GM18499 (cell line): ENCODE data around the gene MAPK9.

Experiments used
- ATAC-seq: cut with Tn5 transposase; IDR thresholded peaks from one replicate; pipeline ENCODE4 v1.9.1; 2021; ENCODE audit warnings: moderate number of reproducible peaks; ENCODE audit not compliant: insufficient read depth, unreplicated experiment

The MAPK9 gene

GRCh38 chr5:180209137-180209581 is 82.7 kb downstream of the MAPK9 start, which contains the start of gene RASGEF1C:
Gene RASGEF1C (minus strand): TSS chr5:180209211. CDS start chr5:180138052, 71,159 bp downstream.
- no peak for ATAC-seq

DNA sequence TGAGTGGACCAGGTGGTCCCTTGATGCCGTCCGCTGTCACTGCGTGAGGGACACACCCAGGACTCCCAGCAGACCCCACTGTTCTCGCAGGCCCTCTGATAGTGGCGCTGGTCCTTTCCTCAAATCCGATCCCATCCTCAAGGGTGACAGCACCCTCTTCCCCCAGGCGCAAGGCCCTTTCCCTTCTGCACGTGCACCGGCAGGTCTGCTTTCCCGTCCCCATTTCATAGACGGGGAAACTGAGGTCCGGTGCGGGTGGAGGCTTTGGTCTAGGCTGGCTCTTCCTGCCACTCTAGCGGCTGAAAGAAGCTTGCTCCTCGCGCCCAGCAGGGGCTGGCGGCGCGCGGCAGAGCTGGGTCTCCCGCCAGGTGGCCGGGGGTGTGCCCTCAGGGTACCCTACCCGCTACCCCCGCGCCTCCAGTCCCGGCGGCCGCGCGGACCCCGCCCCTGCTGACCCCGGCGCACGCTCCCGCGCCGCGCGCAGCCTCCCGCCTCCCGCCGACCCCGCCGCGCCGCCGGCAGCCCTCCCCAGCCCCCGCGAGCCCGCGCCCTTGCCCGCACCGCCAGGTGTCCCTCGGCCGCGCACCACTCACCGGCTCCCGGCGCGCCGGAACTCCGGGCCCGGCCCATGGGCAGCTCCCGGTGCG is 83.3 kb downstream of the MAPK9 start:
- no peak for ATAC-seq

DNA sequence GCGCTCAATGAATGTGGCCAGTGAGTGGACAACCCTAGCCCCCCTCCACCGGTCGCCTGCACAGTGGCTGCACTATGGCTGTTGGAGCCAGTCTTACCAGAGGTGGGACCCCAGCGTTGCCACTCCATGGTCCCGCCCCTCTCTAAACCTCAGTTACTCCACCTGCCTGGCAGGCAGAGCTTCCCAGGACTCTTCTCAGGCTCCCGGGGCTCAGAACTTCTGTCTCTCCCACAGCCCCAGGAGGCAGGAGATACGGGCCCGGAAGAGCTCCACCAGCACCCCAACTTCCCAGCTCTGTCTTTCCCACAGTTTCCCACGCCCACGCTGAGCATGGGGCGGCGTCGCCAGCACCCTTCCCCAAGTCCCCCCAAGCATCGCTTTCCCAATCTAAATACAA is 83.8 kb downstream of the MAPK9 start:
- no peak for ATAC-seq

DNA sequence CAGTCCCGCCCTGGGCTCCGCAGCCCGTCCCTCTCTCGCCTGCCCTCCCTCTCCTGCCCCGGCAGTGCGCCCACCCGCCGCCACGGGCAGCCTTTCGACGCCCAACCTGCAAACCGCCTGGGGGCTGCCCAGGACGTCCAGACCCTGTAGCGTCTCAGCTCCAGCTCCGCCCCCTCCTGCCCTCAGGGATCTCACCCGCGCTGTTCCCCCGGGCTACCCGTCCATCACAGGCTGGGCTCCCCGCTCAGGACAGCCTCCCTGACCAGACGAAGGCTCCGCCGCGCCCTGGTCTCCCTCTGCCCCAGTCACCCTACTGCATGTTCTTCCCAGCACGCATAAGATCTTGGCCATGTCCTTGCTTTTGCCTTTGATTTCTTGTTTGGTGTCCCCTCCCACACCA is 84.3 kb downstream of the MAPK9 start:
- ATAC-seq = no peak

GRCh38 chr5:180206993-180207392 is 84.9 kb downstream of the MAPK9 start:
- no peak for ATAC-seq

DNA sequence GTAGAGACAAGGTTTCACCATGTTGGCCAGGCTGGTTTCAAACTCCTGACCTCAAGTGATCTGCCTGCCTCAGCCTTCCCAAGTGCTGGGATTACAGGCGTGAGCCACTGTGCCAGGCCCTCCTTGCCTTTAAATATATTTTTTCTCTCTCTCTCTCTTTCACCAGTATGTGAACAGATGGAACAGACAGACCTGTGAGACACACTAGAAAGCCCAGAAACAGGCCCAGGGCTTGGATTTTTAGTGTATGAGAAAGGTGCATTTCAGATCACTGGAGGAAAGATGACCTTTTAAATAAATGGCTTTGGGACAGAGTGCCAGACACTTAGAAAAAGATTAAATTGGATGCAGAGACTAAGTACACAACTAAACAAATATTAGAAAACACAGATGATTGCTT is 86.0 kb downstream of the MAPK9 start:
- no peak for ATAC-seq

DNA sequence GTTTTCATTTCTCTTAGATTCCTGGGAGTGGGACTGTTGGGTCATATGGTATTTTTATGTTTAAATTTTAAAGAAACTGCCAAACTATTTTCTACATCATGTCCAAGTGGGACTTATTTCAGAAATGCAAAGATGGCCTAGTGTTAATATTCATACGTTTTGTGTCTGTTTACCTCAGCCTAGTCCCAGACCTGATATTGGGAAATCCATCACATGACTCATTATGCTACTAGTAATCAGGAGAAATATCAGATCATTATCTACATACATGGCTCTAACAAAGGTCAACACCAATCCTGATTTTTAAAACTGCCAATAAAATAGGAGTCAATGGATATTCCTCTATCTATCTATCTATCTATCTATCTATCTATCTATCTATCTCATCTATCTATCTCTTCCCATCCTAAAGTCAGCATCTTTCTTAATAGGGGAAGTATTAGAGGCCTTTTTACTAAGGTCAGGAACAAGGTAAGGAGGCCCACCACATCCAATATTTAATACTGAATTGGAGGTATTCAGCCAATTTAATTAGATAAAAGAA is 87.5 kb downstream of the MAPK9 start:
- ATAC-seq = no peak

- no peak for ATAC-seq
These were observed 88.8 kb downstream of the MAPK9 start for GRCh38 chr5:180202939-180203573.

- ATAC-seq = no peak
These were observed 90.6 kb downstream of the MAPK9 start for GRCh38 chr5:180201051-180201987.

DNA sequence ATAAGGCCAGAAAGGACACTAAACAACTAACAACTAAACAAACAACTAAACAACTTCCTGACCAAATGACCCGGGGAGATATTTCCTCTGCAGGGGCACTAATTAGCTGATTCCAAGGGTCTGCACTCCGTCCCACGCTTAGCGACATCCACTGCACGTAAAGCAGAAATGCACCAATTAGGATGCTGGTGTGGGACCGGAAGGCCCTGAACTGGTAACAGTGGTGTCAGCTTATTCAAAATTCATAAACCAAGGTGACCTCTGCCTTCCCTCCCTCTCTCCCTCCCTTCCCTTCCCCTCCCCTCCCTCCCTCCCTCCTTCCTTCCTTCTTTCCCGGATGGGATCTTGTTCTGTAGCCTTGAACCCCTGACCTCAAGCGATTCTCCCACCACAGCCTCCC is 92.5 kb downstream of the MAPK9 start:
- ATAC-seq = no peak

GRCh38 chr5:180198208-180198607 is 93.7 kb downstream of the MAPK9 start:
- ATAC-seq = no peak

DNA sequence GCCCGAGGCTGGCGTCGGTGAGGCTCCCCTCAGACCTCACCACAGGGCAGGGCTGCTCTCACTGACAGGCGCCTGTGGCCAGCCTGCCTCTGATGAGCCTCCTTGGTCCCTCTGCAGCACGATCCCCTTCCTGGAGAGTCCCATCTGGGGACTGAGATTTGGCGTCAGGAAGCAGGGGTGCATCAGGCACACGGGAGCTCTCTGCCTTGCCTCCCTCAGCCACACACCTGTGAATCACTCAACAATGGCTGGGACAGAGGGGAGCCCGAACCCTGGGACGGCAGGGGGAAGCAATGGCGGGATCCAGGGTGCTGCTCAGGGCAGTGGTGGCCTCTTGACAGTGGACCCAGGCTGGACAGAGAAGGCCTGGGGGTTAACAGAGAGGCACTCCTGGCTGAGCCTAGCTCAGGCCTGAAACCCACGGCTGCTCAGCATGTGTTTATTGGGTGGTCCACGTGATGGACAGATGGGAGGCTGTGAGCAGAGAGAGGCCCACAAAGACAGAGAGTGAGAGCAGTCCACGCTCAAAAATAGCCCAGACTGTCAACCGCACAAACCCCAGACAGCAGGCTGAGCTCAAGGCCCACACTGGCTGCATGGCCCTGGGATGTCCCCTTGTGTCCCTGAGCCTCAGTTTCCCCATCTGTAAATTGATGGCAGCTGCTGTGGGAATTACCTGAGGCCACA is 94.7 kb downstream of the MAPK9 start:
- no peak for ATAC-seq

DNA sequence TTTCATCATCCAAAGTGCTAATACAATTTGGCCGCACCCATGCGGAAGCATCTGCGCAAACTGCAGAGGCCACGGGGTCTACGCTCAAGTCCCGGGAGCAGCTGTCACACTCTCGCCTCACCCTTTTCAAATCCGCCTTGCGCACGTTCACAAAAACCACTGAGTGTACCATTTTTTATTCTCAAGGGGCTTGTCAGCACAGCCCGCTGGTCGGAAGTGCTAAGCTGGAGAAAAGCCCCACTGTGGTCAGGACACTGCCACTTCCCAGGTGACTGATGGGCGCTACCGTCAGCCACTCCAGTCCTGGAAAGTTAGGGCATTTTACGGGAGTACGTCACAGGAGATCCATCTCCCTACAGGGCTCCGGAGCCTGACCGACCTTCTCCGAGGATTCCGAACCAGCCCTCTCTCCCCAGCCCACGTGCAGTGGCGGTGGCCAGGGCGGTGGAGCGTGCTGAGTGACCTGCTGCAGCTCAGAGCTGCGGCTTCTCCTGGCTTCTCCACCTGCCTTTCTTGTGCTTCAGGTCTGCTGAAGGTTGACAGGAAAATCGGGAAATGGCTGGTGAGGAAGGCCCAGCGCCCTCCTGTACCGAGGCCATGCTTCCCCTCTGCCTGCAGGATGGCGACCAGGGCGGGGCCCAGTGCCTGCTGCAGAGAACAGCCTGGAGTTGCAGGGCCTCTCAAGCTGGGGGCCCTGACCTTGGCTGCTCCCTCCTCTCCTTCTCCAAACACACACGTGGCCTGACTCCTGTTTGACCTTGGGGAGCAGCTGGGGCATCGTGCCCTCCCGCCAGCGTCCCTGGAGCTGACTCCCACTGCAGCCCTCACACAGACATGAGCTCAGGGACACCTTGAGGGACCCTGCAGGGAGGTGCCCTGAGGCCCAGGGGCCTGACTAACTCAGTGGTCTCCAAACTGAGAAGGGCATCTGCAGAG is 97.2 kb downstream of the MAPK9 start:
- no peak for ATAC-seq

- ATAC-seq = no peak
These were observed 98.0 kb downstream of the MAPK9 start for GRCh38 chr5:180193749-180194375.

- no peak for ATAC-seq
These were observed 100.2 kb downstream of the MAPK9 start for GRCh38 chr5:180191716-180192115.

- ATAC-seq = no peak
These were observed 104.1 kb downstream of the MAPK9 start for GRCh38 chr5:180187767-180188166.
